Heart left ventricle (tissue), 16 donors: ENCODE measurements around the gene DISP2. TPM values are rescaled to one million over a fixed set of nuclear protein-coding genes. Genes with fewer than 3 reads are reported as not detected.

ENCODE experiments used
- ATAC-seq, 4 donors: fragments of 200-7000 bp; cut with Tn5 transposase; one replicate each; pipeline ENCODE4 v1.9.1; 2020 to 2022; ENCODE audit warnings: moderate library complexity in 4 of 4, mild to moderate bottlenecking in 3 of 4, moderate number of reproducible peaks in 1 of 4
- DNase-seq, 5 donors: peaks; one replicate each; pipeline ENCODE4 v3.0.0-alpha.2; 2020
- H3K27ac ChIP-seq, 12 donors: fragments of 200-600 bp; sonication (generic) in 4 of 12; one replicate each; pipeline versions ENCODE4 v1.5.0 to v1.8.0; 2016 to 2022; ENCODE audit warnings: mild to moderate bottlenecking in 2 of 12
- H3K27me3 ChIP-seq, 9 donors: fragments of 200-600 bp; sonication (generic) in 2 of 9; one replicate each; pipeline versions ENCODE4 v1.5.1 to v1.8.0; 2016 to 2022; ENCODE audit warnings: mild to moderate bottlenecking in 3 of 9
- H3K36me3 ChIP-seq, 9 donors: fragments of 200-600 bp; sonication (generic) in 2 of 9; one replicate each; pipeline versions ENCODE4 v1.5.0 to v1.8.0; 2018 to 2022; ENCODE audit warnings: mild to moderate bottlenecking in 2 of 9
- H3K4me1 ChIP-seq, 12 donors: fragments of 200-600 bp; sonication (generic) in 4 of 12; one replicate each; pipeline versions ENCODE4 v1.5.0 to v1.8.0; 2016 to 2022; ENCODE audit warnings: mild to moderate bottlenecking in 3 of 12
- H3K4me3 ChIP-seq, 12 donors: fragments of 200-600 bp; sonication (generic) in 4 of 12; one replicate each; pipeline versions ENCODE4 v1.5.0 to v1.8.0; 2017 to 2022; ENCODE audit warnings: mild to moderate bottlenecking in 9 of 12, moderate library complexity in 4 of 12
- H3K9me3 ChIP-seq, 12 donors: fragments of 200-600 bp; sonication (generic) in 4 of 12; one replicate each; pipeline versions ENCODE4 v1.5.0 to v1.8.0; 2016 to 2022; ENCODE audit warnings: mild to moderate bottlenecking in 1 of 12
- CTCF ChIP-seq, 12 donors: fragments of 200-600 bp; sonication (generic) in 4 of 12; IDR thresholded peaks; one replicate each; pipeline versions ENCODE4 v1.5.0 to v1.8.0; 2018 to 2022; ENCODE audit warnings: antibody characterized with exemption in 12 of 12, mild to moderate bottlenecking in 5 of 12
- POLR2A ChIP-seq, 2 donors: fragments of 450-650 bp; IDR thresholded peaks; one replicate each; pipeline ENCODE4 v1.6.1; 2017; ENCODE audit warnings: antibody characterized with exemption in 2 of 2, mild to moderate bottlenecking in 2 of 2, moderate library complexity in 2 of 2
- WGBS, 4 donors: extraction: QIAGEN DNeasy Blood & Tissue Kit in 2 of 4; methylation state at CpG; one replicate each; pipeline versions ENCODE4 v1.1.5 to v1.1.7; 2013 to 2018; 5-methylcytosine and 5-hydroxymethylcytosine counted together
- intact Hi-C, 10 donors: fragments of 100-400 bp; cut with DNase I; formaldehyde crosslinking; loops; one replicate each; pipeline versions ENCODE4 v1.11.1 to v1.14.2; 2022
- polyA plus RNA-seq, 2 donors: library from polyadenylated mRNA; stranded (reverse); fragments of 200-250 nt; gene quantifications; one replicate each; pipeline ENCODE4 v1.2.3, GENCODE V29; 2013
- total RNA-seq, 9 donors: library from RNA; depleted of rRNA in 2 of 9; stranded (reverse); fragments of >200 nt in 2 of 9; fragmentation: NEBNext Ultra II Directional in 3 of 9; extraction: Animal tissue kit (Norgen Biotek cat#: 25700) in 3 of 9; gene quantifications; one replicate each; pipeline versions ENCODE4 v1.1.0 to v1.2.4, GENCODE V29; 2016 to 2023
- donor health status: ischemic (EF 13 %, LVEDD 7.1; RV severe dilation, severe dysfunction).
- donor health status: healthy with polysubstance abuse.
- donor health status: DM: no; HTN: yes; CAD: no.
- donor health status: DM: no; HTN: no; CAD: no.
- donor health status: ischemic (EF 25% LVEDD 6.9; RV normal size, moderate dysfunction).
- donor health status: ischemic (EF 25% LVEDD 5.7; RV mildly dilated, moderate dysfunction).
- donor health status: healthy.
- donor health status: DM: yes; HTN: yes; CAD: no.
- donor health status: ischemic (EF 35%, LVEDD 5.7; RV mildly dilated, moderate dysfunction).
- donor health status: nonischemic (EF 11% LVEDD 7.7; RV severe dilation, severe dysfunction).
- donor health status: DM: yes; HTN: yes; CAD: no.
- donor health status: PGD.
- donor health status: ischemic (EF 29% LVEDD 5.4; RV normal size, mild dysfunction).
- donor health status: nonischemic (EF 23%, LVEDD 6.1; RV moderate dilation, normal function).

DISP2 gene
- total and polyA plus RNA-seq, 11 donors = 0.10 to 1.8 (median 0.40) TPM

- peaks cover 30 to 95% (median 83%) of the 10 kb centered on the region in 12 donors for H3K4me1 ChIP-seq
- peak; percentile 67 to 75 (median 72) for ATAC-seq
- intact Hi-C loops = loop anchor here in 8 of 10 donors (1.0 to 5.0 kb wide), 5 partner anchors 15 to 82 kb away; partner anchors contain the start of gene INAFM2 (in 2 of the 8)
These were observed 17.8 kb upstream of the DISP2 start for GRCh38 chr15:40340038-40340739.

GRCh38 chr15:40340740-40341400, 17.1 kb upstream of the DISP2 start, which contains the start of gene CCDC9B:
TSS of gene CCDC9B (minus strand) at chr15:40340939. CDS start at chr15:40340819, 120 bp downstream.
- 10 to 22% (median 12%) methylated on average over 14 to 17 of the region's 17 CpGs for WGBS, 4 donors
- Histone ChIP-seq H3K27me3 (no peaks in the 10 kb centered on the region), H3K36me3 (peaks cover 0 to 13% (median 0%) of the 10 kb centered on the region in 9 donors), H3K4me1 (peaks cover 30 to 88% (median 78%) of the 10 kb centered on the region in 12 donors), H3K27ac (peak within 1 kb of the TSS; percentile 94 to 100 (median 97)), H3K9me3 (no peaks in the 10 kb centered on the region), H3K4me3 (peak within 1 kb of the TSS; percentile 24 to 63 (median 50))
- ATAC-seq (peak; percentile 67 to 75 (median 72)), DNase-seq (peak; percentile 92 to 94 (median 93))
- TF ChIP-seq POLR2A (IDR thresholded peaks at IDR 0.05) = peak in 1 of 2 donors; percentile 73
- no peak for TF ChIP-seq CTCF (IDR thresholded peaks at IDR 0.05)
- intact Hi-C loops = loop anchor here in 8 of 10 donors (1.0 to 5.0 kb wide), 5 partner anchors 16 to 81 kb away; partner anchors contain the start of gene INAFM2 (in 2 of the 8)

More at GRCh38 chr15:40340038-40340739, 17.8 kb upstream of the DISP2 start:
- Histone ChIP-seq H3K27ac (peak overlapping the region; percentile 94 to 100 (median 97)), H3K36me3 (peaks cover 0 to 18% (median 6%) of the 10 kb centered on the region in 9 donors), H3K9me3 (no peaks in the 10 kb centered on the region), H3K4me3 (peak overlapping the region; percentile 24 to 63 (median 50)), H3K27me3 (no peaks in the 10 kb centered on the region)
- DNase-seq = peak; percentile 90 to 94 (median 93)
- no peak for TF ChIP-seq POLR2A (IDR thresholded peaks at IDR 0.05)
- peak in 2 of 12 donors; percentile 13 to 23 for TF ChIP-seq CTCF (IDR thresholded peaks at IDR 0.05)
- WGBS, 4 donors = 7 to 21% (median 14%) methylated on average over 2 to 14 of the region's 14 CpGs

GRCh38 chr15:40342416-40343320, 15.4 kb upstream of the DISP2 start:
- peaks cover 24 to 70% (median 61%) of the 10 kb centered on the region in 12 donors for H3K4me1 ChIP-seq
- H3K4me3 ChIP-seq = no peak overlapping the region
- H3K36me3 ChIP-seq = no peaks in the 10 kb centered on the region
- ATAC-seq (no peak), DNase-seq (peak in 2 of 5 donors; percentile 20 to 26)
- TF ChIP-seq CTCF (IDR thresholded peaks at IDR 0.05) (no peak), POLR2A (IDR thresholded peaks at IDR 0.05) (no peak)
- peak overlapping the region in 11 of 12 donors; percentile 68 to 100 (median 97) for H3K27ac ChIP-seq
- no peaks in the 10 kb centered on the region for H3K27me3 ChIP-seq
- H3K9me3 ChIP-seq = no peaks in the 10 kb centered on the region
- 44 to 73% (median 60%) methylated on average over 6 to 7 of the region's 7 CpGs for WGBS, 4 donors
- intact Hi-C loops = loop anchor here in 5 of 10 donors (5.0 kb wide), 1 partner anchor 80 kb away; no protein-coding TSS in a partner anchor
